Esophagus (tissue), 2 donors: ENCODE results near the gene CRTAC1. TPM values are rescaled to one million over a fixed set of nuclear protein-coding genes. Genes with fewer than 3 reads are reported as not detected.
A peak's percentile ranks its signal among the peaks of the same experiment; 100 is the strongest.

ENCODE experiments used
- H3K27ac ChIP-seq, 2 donors: one replicate each; pipeline ENCODE4 v1.5.1; 2013; ENCODE audit warnings: low read depth in 2 of 2, mild to moderate bottlenecking in 2 of 2, inconsistent platforms in 1 of 2, low read length in 1 of 2, moderate library complexity in 1 of 2
- H3K27me3 ChIP-seq, 2 donors: one replicate each; pipeline ENCODE4 v1.6.1; 2013; ENCODE audit warnings: low read length in 2 of 2, control low read depth in 1 of 2, mild to moderate bottlenecking in 1 of 2; ENCODE audit not compliant: insufficient read depth in 2 of 2, control insufficient read depth in 1 of 2
- H3K36me3 ChIP-seq, 2 donors: one replicate each; pipeline ENCODE4 v1.6.1; 2013; ENCODE audit warnings: low read length in 1 of 2; ENCODE audit not compliant: control insufficient read depth in 2 of 2, insufficient read depth in 2 of 2
- H3K4me1 ChIP-seq, 2 donors: one replicate each; pipeline ENCODE4 v1.6.1; 2013; ENCODE audit warnings: low read length in 1 of 2; ENCODE audit not compliant: control insufficient read depth in 2 of 2, insufficient read depth in 2 of 2
- H3K4me3 ChIP-seq, 2 donors: one replicate each; pipeline ENCODE4 v1.5.1; 2013; ENCODE audit warnings: low read length in 2 of 2, mild to moderate bottlenecking in 2 of 2, low read depth in 1 of 2, moderate library complexity in 1 of 2
- H3K9me3 ChIP-seq, 2 donors: one replicate each; pipeline ENCODE4 v1.6.1; 2013; ENCODE audit warnings: mild to moderate bottlenecking in 2 of 2, low read depth in 1 of 2, low read length in 1 of 2, moderate library complexity in 1 of 2; ENCODE audit not compliant: control insufficient read depth in 2 of 2, insufficient read depth in 1 of 2
- WGBS, 2 donors: extraction: QIAGEN DNeasy Blood & Tissue Kit; methylation state at CpG; one replicate each; pipeline ENCODE4 v1.1.7; 2013; 5-methylcytosine and 5-hydroxymethylcytosine counted together
- polyA plus RNA-seq, 2 donors: library from polyadenylated mRNA; stranded (reverse); fragments of 200-250 nt; gene quantifications; one replicate each; pipeline ENCODE4 v1.2.3, GENCODE V29; 2013
- donor health status: healthy with polysubstance abuse.
- donor health status: Bipolar disorder and iron deficiency.

CRTAC1 gene
- polyA plus RNA-seq, 2 donors = 1.4 to 2.4 TPM

GRCh38 chr10:97949462-97949861 is 81.0 kb downstream of the CRTAC1 start:
- Histone ChIP-seq H3K27me3 (no peaks in the 10 kb centered on the region), H3K9me3 (peaks cover 1 to 3% of the 10 kb centered on the region in 2 donors), H3K4me3 (no peak overlapping the region), H3K4me1 (peaks cover 0 to 2% of the 10 kb centered on the region in 2 donors), H3K36me3 (no peaks in the 10 kb centered on the region), H3K27ac (no peak overlapping the region)
- WGBS, 2 donors = 64 to 78% methylated on average over 4 of the region's 4 CpGs

GRCh38 chr10:97948822-97949221 is 81.6 kb downstream of the CRTAC1 start:
- H3K36me3 ChIP-seq = no peaks in the 10 kb centered on the region
- H3K27me3 ChIP-seq = no peaks in the 10 kb centered on the region
- peaks cover 2 to 3% of the 10 kb centered on the region in 2 donors for H3K9me3 ChIP-seq
- 59 to 77% methylated on average over 4 of the region's 4 CpGs for WGBS, 2 donors
- no peak overlapping the region for H3K27ac ChIP-seq
- H3K4me3 ChIP-seq = no peak overlapping the region
- peaks cover 0 to 2% of the 10 kb centered on the region in 2 donors for H3K4me1 ChIP-seq

- Histone ChIP-seq H3K4me1 (peaks cover 0 to 2% of the 10 kb centered on the region in 2 donors), H3K9me3 (peaks cover 2 to 3% of the 10 kb centered on the region in 2 donors), H3K27me3 (no peaks in the 10 kb centered on the region), H3K4me3 (no peak overlapping the region), H3K27ac (no peak overlapping the region), H3K36me3 (no peaks in the 10 kb centered on the region)
Observed at GRCh38 chr10:97944772-97945171, 85.6 kb downstream of the CRTAC1 start.

GRCh38 chr10:97943294-97943693 is 87.1 kb downstream of the CRTAC1 start:
- H3K4me3 ChIP-seq = no peak overlapping the region
- H3K27me3 ChIP-seq = no peaks in the 10 kb centered on the region
- 58 to 72% methylated on average over 2 of the region's 2 CpGs for WGBS, 2 donors
- no peaks in the 10 kb centered on the region for H3K36me3 ChIP-seq
- peaks cover 2 to 3% of the 10 kb centered on the region in 2 donors for H3K9me3 ChIP-seq
- no peak overlapping the region for H3K27ac ChIP-seq
- H3K4me1 ChIP-seq = no peaks in the 10 kb centered on the region

- WGBS, 2 donors = 32 to 40% methylated on average over 6 of the region's 6 CpGs
- Histone ChIP-seq H3K9me3 (peaks cover 2 to 3% of the 10 kb centered on the region in 2 donors), H3K27ac (no peak overlapping the region), H3K4me3 (no peak overlapping the region), H3K36me3 (no peaks in the 10 kb centered on the region), H3K4me1 (peaks cover 0 to 2% of the 10 kb centered on the region in 2 donors), H3K27me3 (no peaks in the 10 kb centered on the region)
Observed at GRCh38 chr10:97940534-97940933, 89.9 kb downstream of the CRTAC1 start.

- Histone ChIP-seq H3K36me3 (no peaks in the 10 kb centered on the region), H3K4me1 (peaks cover 0 to 2% of the 10 kb centered on the region in 2 donors), H3K27ac (peak overlapping the region in 1 of 2 donors; percentile 0), H3K9me3 (peaks cover under 1 to 3% of the 10 kb centered on the region in 2 donors), H3K4me3 (no peak overlapping the region), H3K27me3 (no peaks in the 10 kb centered on the region)
- WGBS, 2 donors = 25 to 30% methylated on average over 5 of the region's 5 CpGs
Observed at GRCh38 chr10:97939446-97939990, 90.9 kb downstream of the CRTAC1 start.

- Histone ChIP-seq H3K4me1 (peaks cover 0 to 2% of the 10 kb centered on the region in 2 donors), H3K27me3 (no peaks in the 10 kb centered on the region), H3K4me3 (no peak overlapping the region), H3K9me3 (peaks cover 0 to 3% of the 10 kb centered on the region in 2 donors), H3K27ac (no peak overlapping the region), H3K36me3 (no peaks in the 10 kb centered on the region)
- WGBS, 2 donors = 51 to 57% methylated on average over 8 of the region's 8 CpGs
Observed at GRCh38 chr10:97937928-97938327, 92.5 kb downstream of the CRTAC1 start.

- Histone ChIP-seq H3K9me3 (peaks cover 0 to 3% of the 10 kb centered on the region in 2 donors), H3K4me1 (peaks cover 0 to 2% of the 10 kb centered on the region in 2 donors), H3K27ac (no peak overlapping the region), H3K27me3 (no peaks in the 10 kb centered on the region), H3K4me3 (no peak overlapping the region), H3K36me3 (no peaks in the 10 kb centered on the region)
- 75 to 83% methylated on average over 5 of the region's 5 CpGs for WGBS, 2 donors
Observed at GRCh38 chr10:97937054-97937453, 93.4 kb downstream of the CRTAC1 start.

GRCh38 chr10:97936126-97936525 is 94.3 kb downstream of the CRTAC1 start:
- Histone ChIP-seq H3K4me3 (no peak overlapping the region), H3K36me3 (no peaks in the 10 kb centered on the region), H3K4me1 (peaks cover 0 to 2% of the 10 kb centered on the region in 2 donors), H3K27ac (no peak overlapping the region), H3K9me3 (peaks cover 0 to 3% of the 10 kb centered on the region in 2 donors), H3K27me3 (no peaks in the 10 kb centered on the region)
- WGBS, 2 donors = 86 to 91% methylated on average over 23 of the region's 23 CpGs

- H3K9me3 ChIP-seq = peaks cover 0 to 3% of the 10 kb centered on the region in 2 donors
- WGBS, 2 donors = 90 to 92% methylated on average over 10 of the region's 10 CpGs
- no peaks in the 10 kb centered on the region for H3K27me3 ChIP-seq
- H3K4me1 ChIP-seq = peaks cover 0 to 2% of the 10 kb centered on the region in 2 donors
- no peak overlapping the region for H3K4me3 ChIP-seq
- H3K27ac ChIP-seq = no peak overlapping the region
- no peaks in the 10 kb centered on the region for H3K36me3 ChIP-seq
Observed at GRCh38 chr10:97932932-97933530, 97.4 kb downstream of the CRTAC1 start.
